HG02938 (cell line): ENCODE measurements around the gene DARS2.
"Not testable (repeated sequence)": the region's sequence is repeated elsewhere in the genome, so short reads cannot be mapped to it uniquely, and the experiment has no call there.

ENCODE experiments used
- ATAC-seq: cut with Tn5 transposase; IDR thresholded peaks from one replicate; pipeline ENCODE4 v1.9.1; 2021; ENCODE audit warnings: mild to moderate bottlenecking, moderate library complexity; ENCODE audit not compliant: unreplicated experiment

Gene DARS2

DNA sequence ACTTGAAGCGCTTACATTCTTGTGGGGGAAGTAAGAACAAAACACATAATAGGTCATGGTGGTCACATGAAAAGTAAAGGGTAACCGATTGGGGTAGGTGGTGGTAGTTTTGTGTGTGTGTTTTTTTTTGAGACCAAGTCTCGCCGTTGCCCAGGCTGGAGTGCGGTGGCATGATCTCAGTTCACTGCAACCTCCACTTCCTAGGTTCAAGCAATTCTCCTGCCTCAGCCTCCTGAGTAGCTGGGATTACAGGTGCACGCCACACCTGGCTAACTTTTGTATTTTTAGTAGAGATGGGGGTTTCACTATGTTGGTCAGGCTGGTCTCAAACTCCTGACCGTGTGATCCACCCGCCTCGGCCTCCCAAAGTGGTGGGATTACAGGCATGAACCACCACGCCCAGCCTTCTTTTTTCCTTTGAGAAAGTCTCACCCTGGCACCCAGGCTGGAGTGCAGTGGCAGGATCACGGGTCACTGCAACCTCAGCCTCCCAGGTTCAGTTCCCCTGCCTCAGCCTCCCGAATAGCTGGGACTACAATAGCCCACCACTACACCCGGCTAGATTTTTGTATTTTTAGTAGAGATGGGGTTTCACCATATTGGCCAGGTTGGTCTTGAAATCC, 37.8 kb downstream of the DARS2 start:
- ATAC-seq: not testable (repeated sequence)

DNA sequence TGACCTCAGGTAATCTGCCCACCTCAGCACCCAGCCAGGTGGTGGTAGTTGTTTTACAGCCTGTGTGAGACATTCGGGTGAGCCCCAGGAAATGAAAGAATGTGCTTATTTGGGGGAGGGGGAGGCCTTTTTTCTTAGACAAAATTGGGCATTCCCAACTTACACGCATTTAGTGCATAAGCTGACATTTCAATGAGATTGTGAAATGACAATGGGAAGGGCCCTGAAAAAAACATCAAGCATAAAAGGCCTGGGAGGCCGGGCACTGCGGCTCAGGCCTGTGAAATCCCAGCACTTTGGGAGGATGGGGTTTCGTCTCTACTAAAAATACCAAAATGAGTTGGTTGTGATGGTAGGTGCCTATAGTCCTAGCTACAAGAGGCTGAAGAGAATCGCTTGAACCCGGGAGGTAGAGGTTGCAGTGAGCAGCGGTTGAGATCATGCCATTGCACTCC, 38.3 kb downstream of the DARS2 start:
- ATAC-seq: no peak

DNA sequence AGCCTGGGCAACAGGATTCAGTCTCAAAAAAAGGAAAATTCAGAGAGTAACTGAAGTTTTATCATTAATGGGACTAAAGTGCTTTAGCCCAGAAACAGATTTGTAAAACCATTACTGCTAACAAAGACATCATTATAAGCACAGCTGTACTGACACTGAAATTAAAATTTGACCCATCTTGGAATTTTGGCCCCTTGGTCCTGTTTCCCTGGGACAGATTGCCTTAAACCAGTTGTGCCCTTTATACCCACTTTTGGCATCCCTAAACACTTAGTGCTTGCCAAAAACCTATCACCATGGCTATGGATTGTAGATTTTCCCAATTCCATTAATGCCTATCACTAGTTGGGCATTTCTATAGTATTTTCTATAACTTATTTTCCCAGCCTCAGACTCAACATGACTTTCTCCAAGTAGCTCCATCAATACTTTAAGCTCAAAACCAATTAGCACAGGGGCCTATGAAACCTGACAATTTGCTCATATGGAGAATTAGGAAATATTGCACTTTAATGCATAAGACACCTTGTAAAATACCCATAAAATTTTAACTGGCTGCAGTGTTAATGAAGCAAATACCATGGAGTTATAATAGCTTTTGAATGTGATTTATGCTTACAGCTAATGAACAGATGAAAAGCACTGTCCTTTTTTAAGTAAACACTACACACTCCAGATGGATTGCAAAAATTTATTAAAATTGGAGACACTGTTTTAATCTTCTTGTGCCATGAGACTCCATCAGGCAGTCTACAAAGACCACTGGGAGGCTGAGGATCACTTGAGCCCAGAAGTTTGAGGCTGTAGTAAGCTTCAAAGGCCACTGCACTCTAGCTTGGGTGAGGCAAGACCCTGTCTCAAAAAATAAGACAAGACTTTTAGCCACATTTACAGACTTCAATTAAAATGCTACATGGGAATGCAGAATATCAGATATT, 39.0 kb downstream of the DARS2 start:
- no peak for ATAC-seq

DNA sequence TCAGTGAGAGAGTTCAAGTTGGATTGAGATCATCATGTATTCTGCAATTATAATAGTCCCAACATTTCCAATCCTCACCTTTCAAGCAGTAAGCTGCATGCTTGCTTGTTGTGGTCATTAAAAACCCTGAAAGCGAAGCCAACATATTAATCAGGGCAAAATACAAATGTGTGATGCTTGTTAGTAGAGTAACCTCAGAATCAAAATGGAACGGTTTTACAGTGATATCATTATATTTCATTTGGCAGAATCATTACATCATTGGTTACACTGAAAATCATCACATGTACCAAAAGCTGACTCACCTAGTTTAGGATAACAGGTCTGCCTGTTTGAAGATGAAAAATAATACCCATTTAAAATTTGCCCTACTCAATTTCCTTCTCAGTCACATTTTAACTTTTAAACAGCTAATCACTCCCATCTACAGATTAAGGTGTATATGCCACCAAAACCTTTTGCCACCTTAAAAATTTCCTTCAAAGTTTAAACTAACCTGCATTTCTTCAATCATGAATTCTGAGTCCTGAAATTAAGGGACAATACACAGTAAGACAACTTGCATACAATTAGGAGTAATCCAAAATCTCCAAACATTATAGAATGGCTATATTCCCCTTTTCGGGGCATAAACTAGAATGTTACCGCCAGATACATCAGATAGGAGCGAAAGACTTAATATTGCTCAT, 39.9 kb downstream of the DARS2 start:
- ATAC-seq: no peak

- no peak for ATAC-seq
Measured at GRCh38 chr1:173865468-173866164, 41.1 kb downstream of the DARS2 start.

GRCh38 chr1:173866413-173867115, 42.1 kb downstream of the DARS2 start:
- no peak for ATAC-seq

GRCh38 chr1:173867141-173867752, 42.8 kb downstream of the DARS2 start:
- no peak for ATAC-seq

GRCh38 chr1:173867753-173868265, 43.3 kb downstream of the DARS2 start, which contains the start of gene GAS5:
TSS of gene GAS5 (minus strand) at chr1:173867989.
- ATAC-seq: peak; percentile 74

GRCh38 chr1:173868266-173869020, 44.0 kb downstream of the DARS2 start, which contains the start of gene ZBTB37:
TSS of gene ZBTB37 (plus strand) at chr1:173868380. CDS start at chr1:173870226, 1,846 bp downstream.
- ATAC-seq: peak; percentile 48

DNA sequence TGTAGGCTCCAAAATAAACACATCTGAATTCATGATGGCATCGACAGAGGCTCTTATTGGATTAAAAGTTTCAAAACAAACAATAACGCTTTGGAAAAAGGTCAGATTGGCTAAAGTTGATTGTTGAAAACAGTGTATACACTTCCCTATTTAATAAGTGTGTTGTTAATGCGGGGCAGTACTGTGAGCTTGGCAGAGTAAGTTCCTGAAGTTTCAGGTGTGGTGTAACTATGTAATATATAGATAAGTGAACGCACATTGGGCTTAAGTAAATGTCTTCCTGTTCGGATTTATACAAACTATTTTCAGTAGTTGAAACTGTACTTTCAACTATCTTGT, 44.5 kb downstream of the DARS2 start:
- ATAC-seq: no peak

- ATAC-seq: no peak
Measured at GRCh38 chr1:173870252-173871075, 46.0 kb downstream of the DARS2 start.

DNA sequence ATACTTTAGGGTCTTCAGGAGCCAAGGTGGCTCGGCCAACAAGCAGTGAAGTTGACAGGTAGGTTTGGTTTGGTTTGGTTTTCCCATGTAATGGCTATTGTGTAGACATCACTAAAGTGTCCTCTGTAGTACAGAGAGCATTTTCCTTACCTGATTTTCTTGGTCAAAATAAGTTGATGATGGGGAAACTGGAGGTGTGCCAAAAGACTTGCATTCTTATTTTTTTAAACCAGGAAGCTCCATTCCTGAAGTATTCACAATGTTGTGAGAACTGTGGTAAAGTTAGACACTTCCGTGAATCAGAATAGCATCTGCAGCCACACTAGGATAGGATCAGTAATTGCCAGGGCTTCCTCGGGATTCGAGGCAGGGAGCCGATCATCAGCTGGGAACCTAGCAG, 46.6 kb downstream of the DARS2 start:
- ATAC-seq: no peak

DNA sequence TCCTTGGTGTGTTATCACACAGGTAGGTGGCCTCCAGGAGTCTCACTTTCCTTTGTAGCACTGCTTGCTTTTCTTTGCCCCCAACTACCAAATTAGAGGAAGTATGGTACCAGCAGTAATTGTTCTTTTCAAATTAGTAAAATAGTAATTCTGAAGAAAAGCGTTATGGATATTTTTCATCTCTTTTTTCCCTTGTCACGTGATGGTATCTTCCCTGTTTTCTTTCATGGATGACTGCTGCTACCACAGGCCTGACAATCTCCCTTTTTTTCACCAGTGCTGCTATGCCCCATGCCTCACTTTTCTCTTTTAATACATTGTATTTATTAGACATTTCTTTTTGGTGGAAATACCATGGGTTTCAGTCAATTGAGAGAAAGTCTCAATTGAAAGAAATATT, 47.0 kb downstream of the DARS2 start:
- no peak for ATAC-seq

- ATAC-seq: no peak
Measured at GRCh38 chr1:173876732-173877131, 52.3 kb downstream of the DARS2 start.

DNA sequence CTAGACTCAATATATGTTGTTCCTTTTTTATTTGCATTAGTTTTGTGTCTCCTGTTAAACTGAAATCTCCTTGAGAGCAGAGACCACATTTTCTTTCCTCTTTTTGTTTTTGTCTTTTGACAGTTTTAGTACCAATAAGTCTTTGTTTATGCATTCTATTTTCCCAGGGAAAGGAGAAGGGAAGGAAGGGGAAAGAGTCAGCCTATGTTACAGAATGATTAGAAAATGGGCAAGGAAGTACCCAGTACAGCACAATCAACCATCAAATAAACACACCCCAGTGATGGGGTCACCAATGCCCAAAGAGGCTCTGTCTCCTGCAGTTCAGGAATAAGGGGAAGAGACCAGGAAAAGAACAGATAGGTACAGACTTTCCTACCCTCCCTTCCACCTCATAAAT, 53.8 kb downstream of the DARS2 start:
- ATAC-seq: no peak

DNA sequence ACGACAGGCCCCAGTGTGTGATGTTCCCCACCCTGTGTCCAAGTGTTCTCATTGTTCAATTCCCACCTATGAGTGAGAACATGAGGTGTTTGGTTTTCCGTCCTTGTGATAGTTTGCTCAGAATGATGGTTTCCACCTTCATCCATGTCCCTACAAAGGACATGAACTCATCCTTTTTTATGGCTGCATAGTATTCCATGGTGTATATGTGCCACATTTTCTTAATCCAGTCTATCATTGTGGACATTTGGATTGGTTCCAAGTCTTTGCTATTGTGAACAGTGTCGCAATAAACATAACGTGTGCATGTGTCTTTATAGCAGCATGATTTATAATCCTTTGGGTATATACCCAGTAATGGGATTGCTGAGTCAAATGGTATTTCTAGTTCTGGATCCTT, 56.6 kb downstream of the DARS2 start:
- not testable (repeated sequence) for ATAC-seq

DNA sequence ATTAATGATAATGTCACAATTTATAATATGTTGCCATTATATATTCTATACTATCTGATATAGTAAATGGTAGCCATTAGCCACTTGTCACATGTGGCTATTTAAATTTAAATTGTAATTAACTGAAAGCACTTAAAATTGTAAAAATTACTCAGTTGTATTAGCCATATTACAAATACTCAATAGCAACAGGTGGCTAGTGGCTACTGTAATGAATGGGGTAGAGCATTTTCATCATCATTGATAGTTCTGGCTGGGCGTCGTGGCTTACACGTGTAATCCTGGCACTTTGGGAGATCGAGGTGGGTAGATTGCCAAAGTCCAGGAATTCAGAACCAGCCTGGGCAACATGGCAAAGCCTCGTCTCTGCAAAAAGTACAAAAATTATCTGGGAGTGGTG, 60.2 kb downstream of the DARS2 start:
- no peak for ATAC-seq
